Fibroblast of mammary gland (primary cell): Measurements from ENCODE around the gene TNS1.

Experiments
- DNase-seq: peaks from one replicate; pipeline ENCODE4 v3.0.0-alpha.2; 2010; ENCODE audit warnings: low read depth
- H3K4me3 ChIP-seq: 2 replicates; pipeline ENCODE4 v1.5.1; 2011; ENCODE audit warnings: low read depth, mild to moderate bottlenecking, low read length, moderate library complexity; ENCODE audit not compliant: control insufficient read depth
- CTCF ChIP-seq: conservative IDR thresholded peaks from 2 replicates; pipeline ENCODE4 v1.5.1; 2011; ENCODE audit warnings: low read depth, low read length, inconsistent platforms; ENCODE audit not compliant: control insufficient read depth, insufficient read depth

The TNS1 gene

GRCh38 chr2:218010140-218010983 is 7.6 kb upstream of the TNS1 start:
- DNase-seq: peak; percentile 50

DNA sequence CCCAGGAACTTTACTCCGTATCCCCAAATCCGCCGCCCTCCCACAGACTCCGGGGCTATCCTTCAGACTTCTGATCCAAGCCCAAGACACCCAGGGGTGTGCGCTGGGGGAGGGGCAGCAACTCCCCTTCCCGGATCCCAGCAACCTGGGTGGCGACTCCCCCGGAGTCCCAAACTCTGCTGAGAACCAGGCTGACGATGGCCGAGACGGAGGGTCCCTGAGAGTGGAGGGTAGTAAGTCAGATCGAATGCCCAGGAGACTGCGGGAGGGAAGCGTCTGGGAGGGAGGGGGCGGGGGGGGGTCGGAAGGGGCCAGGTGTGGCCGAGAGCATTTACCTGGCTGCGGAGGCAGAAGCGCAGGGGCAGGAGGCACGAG is 7.0 kb upstream of the TNS1 start:
- no peak for TF ChIP-seq CTCF

More at GRCh38 chr2:218010140-218010983, 7.6 kb upstream of the TNS1 start:
- peak; percentile 45 for TF ChIP-seq CTCF
- H3K4me3 ChIP-seq: peak overlapping the region; percentile 60

DNA sequence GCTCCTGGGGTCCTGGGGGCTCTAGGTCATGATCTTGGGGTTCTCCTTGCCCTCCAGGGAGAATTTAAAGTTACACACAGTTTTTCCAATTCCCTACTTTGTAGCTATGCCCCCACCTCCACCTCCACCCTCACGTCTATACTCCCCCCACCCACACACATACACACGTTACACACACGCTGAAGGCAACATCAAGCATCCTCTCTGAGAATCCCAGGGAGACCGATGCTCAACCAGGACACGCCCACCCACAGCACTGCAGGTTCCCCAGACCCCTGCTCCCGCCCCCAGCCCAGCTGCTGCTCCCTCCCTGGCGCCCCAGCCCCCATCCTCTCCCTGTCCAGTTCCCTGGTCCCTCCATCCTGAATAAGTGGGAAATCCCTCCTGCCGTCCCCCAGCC is 6.4 kb upstream of the TNS1 start:
- no peak for DNase-seq
- H3K4me3 ChIP-seq: peak overlapping the region; percentile 60
- TF ChIP-seq CTCF: no peak

More for the DNA sequence above, 7.0 kb upstream of the TNS1 start:
- no peak for DNase-seq
- peak overlapping the region; percentile 60 for H3K4me3 ChIP-seq

DNA sequence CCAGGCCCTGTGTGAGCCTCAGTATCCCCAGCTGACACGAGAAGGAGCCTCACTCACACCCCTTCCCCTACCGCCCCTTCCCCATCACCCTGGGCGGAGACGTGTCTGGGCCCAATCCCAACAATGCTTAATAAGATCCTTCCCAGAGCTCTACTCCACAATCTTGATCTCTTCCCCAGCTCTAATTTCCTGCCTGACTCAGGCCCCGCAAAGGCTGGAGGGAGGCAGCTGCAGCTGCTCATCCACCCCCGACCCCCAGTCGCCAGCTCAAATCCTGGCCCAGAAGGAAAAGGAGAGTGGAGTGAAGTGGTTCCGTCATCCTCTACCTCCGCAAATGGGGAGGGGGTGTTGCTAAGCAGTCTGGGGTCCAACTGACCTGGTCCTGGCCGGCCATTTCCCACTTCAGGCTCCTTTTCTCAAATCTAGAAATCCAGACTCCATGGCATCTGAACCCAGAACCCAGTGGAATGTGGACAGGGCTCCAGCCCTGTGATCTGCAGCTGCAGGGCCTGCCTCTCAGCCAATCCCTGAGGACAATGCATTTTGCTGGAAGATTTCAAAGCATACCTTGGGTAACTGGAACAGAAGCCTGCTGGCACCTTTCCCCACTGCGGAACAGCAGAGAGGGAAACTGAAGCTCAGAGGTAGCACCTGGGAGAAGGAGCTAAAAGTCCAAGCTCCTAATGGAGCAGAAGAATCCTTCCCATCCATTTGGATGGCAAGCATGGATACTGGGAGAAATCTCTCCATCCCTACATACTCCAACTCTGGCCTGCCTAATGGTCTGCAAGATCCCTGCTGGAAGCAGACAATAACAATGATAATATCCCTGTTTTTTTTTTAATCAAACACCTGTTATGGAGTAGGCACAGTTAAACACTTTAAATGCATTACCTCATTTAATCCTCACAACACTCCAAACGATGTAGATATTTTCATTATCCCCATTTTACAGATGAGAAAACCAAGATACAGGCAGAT is 5.6 kb upstream of the TNS1 start:
- no peak for TF ChIP-seq CTCF
- DNase-seq: peak; percentile 73
- H3K4me3 ChIP-seq: no peak overlapping the region

DNA sequence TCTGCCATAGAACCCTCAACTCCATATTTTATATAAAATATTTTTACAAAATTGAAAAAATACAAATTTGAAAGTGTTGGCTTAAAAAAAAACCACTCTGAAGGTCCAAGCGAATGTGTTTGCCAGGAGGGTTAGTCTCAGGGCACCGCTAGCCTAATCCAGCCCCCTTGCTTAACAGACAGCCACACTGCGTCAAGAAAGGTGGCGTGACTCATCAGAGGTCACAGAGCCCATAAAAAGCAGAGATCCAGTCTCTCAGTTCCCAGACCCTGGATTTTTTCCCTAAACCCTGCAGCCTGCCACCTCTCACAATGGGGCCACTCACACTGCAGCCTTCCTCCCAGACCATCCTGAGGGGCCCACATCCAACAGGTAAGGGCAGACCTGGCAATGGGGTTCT is 3.9 kb upstream of the TNS1 start:
- no peak overlapping the region for H3K4me3 ChIP-seq
- DNase-seq: peak; percentile 96
- TF ChIP-seq CTCF: no peak

DNA sequence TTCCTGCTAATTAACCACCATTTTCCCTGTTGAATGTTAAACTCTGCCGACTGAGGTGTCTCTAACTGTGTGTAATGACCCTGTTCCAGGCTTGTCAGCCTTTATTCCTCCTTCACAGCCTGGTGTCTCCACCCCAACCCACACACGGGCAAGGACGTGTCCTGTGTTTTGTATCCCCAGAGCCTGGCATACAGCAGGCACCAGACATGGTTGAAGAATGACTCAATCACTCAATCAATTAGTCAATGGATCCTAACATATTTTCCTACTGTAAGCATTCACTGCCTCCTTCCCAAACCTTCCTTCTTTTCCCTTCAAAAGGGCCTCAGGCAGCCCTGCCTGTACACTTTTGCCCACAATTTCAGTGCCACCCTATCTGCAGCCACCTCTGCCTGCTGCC is 2.7 kb upstream of the TNS1 start:
- no peak for TF ChIP-seq CTCF
- DNase-seq: no peak
- H3K4me3 ChIP-seq: no peak overlapping the region
